ACC112 (cell line): ENCODE measurements around the gene CFTR.

Experiments
- H2AFZ ChIP-seq: fragments of 200-600 bp; sonication (generic); one replicate; pipeline ENCODE4 v1.6.0; 2017; ENCODE audit warnings: antibody characterized with exemption, low read length; ENCODE audit not compliant: unreplicated experiment
- H3K27ac ChIP-seq: fragments of 200-600 bp; sonication (generic); 2 replicates; pipeline ENCODE4 v1.5.1; 2014; ENCODE audit warnings: low read depth, mild to moderate bottlenecking, antibody characterized with exemption, low read length, moderate library complexity
- H3K27me3 ChIP-seq: fragments of 200-600 bp; sonication (generic); 2 replicates; pipeline ENCODE4 v1.6.1; 2014; ENCODE audit warnings: mild to moderate bottlenecking, antibody characterized with exemption, low read length, moderate library complexity, mixed read lengths; ENCODE audit not compliant: insufficient read depth
- H3K36me3 ChIP-seq: fragments of 200-600 bp; sonication (generic); 2 replicates; pipeline ENCODE4 v1.6.1; 2016; ENCODE audit warnings: mild to moderate bottlenecking, antibody characterized with exemption, low read length, moderate library complexity, mixed read lengths; ENCODE audit not compliant: insufficient read depth
- H3K4me1 ChIP-seq: fragments of 200-600 bp; sonication (generic); one replicate; pipeline ENCODE4 v1.6.1; 2016; ENCODE audit warnings: low read length, mixed read lengths; ENCODE audit not compliant: insufficient read depth, unreplicated experiment, control insufficient read depth
- H3K4me3 ChIP-seq: fragments of 200-600 bp; sonication (generic); 2 replicates; pipeline ENCODE4 v1.5.1; 2014; ENCODE audit warnings: mild to moderate bottlenecking, low read depth, low read length
- H3K79me2 ChIP-seq: fragments of 200-600 bp; sonication (generic); one replicate; pipeline ENCODE4 v1.6.0; 2016; ENCODE audit warnings: low read length; ENCODE audit not compliant: control insufficient read depth, unreplicated experiment, insufficient read depth

Gene CFTR

DNA sequence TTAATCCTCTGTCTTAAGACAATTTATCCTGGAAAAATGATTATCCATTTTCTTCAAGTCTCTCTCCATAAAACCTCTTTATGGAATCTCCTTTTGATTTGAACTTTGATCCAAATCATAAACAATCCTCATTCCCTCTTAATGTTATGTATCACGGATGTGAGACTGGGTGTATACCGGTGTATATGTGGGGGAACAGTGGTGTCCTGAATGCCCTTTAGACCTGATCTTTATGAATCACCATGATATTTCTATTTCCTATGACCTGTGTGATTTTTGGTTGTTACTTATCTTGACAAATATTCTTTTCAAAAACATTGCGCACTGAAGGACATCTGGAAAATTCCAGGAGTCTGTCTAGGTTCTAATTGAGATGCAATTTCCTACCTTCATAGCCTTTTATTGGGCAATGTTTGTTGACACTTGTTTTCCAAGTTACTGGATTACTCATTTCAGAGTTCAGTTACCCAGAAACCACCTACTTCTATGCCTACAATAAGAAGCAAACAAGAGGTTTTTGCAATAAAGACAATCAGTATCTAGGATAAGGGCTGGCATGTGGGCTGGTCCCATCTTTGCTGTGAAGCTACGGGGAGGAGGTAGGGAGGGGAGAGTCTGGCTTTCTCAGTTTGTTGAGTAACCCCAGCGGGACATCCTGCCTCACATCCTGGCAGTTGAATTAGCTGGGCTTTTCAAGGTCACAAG is 203.0 kb downstream of the CFTR start:
- H2AFZ ChIP-seq: no peak overlapping the region
- no peaks in the 10 kb centered on the region for H3K36me3 ChIP-seq
- no peak overlapping the region for H3K27ac ChIP-seq
- peaks cover 60% of the 10 kb centered on the region for H3K27me3 ChIP-seq
- H3K79me2 ChIP-seq: no peaks in the 10 kb centered on the region
- H3K4me1 ChIP-seq: no peaks in the 10 kb centered on the region
- no peak overlapping the region for H3K4me3 ChIP-seq

DNA sequence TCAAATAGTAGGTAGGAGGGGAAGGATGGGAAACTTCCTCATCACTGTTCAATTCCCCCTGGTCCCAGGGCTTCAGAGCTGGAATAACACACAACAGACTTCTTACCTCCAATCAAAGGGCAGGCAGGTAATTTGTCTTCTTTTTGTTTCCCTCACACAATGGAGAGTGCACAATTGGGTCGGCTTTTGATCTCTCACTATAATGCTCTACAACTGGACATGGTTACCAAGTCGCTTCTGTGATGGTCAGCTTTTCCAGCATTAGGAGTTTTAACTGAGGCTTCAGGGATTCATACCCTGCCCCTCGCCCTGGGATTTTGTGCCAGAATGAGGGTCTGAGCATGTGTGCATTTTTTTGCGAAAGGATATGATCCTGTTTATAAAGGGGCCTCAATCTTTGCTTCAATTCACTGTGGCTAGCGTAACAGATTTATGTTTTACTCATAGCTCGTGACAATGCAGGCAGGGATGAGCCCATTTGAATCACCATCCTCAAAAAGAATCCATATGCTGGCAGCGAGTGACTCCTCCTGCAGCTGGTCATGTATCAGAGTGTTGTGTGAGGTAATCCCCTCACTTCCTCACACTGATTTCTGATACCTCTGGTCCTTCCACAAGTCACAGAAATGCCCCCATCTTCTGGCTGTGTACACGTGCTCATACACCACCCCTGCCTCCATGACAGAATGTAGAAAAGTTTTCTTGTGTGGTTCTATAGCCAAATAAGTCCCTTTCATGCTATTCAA is 203.8 kb downstream of the CFTR start:
- H3K4me1 ChIP-seq: no peaks in the 10 kb centered on the region

DNA sequence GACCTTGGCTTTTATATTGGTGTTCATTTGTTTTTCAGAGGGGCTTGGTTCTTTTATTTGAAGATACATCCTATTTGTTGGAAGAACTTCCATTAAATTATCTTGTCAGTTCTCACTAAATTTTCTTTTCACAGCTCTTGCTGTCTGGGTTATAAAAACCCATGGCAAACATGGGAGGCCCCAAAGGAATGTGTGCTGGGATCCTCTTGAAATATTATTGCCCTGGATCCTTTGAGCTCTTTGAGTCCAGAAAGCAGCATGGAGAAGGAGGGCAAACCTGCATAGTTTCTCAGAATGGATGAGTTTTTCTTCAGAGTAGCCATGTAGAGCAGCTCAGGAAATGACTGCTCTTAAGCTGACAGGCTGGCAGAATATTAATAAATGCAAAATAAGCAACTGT is 206.0 kb downstream of the CFTR start:
- Histone ChIP-seq H3K27me3 (peaks cover 30% of the 10 kb centered on the region), H2AFZ (no peak overlapping the region), H3K4me1 (no peaks in the 10 kb centered on the region)

More for the DNA sequence above, 203.8 kb downstream of the CFTR start:
- no peak overlapping the region for H3K27ac ChIP-seq
- H3K27me3 ChIP-seq: peaks cover 52% of the 10 kb centered on the region
- H2AFZ ChIP-seq: no peak overlapping the region
- H3K36me3 ChIP-seq: no peaks in the 10 kb centered on the region
- no peak overlapping the region for H3K4me3 ChIP-seq
- no peaks in the 10 kb centered on the region for H3K79me2 ChIP-seq

DNA sequence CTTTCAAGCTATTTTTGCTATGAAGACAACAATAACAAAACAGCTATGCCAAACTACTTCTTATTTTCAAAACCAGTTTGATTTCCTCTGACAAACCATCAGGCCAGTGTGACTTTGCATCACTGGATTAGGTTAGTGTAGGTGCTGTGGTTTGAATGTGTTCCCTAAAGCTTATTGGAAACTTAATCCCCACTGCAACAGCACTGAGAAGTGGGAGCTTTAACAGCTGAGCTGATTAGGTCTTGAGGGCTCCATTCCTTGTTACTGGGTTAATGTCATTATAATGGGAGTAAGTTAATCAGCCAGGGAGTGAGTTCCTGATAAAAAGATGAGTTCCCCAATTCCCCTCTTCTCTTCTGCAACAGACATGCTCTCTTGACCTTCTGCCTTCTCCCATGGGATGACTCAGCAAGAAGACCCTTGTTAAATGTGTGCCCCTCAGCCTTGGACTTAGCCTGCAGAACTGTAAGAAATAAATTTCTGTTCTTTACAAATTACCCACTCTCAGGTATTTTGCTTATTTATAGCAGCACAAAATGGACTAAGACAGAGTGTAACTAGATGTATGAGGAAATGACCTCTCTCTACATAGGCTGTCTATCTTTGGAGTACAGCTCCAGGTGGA is 206.6 kb downstream of the CFTR start:
- H3K36me3 ChIP-seq: no peaks in the 10 kb centered on the region
- H3K4me3 ChIP-seq: no peak overlapping the region
- no peaks in the 10 kb centered on the region for H3K4me1 ChIP-seq
- H2AFZ ChIP-seq: no peak overlapping the region
- H3K79me2 ChIP-seq: no peaks in the 10 kb centered on the region
- peaks cover 24% of the 10 kb centered on the region for H3K27me3 ChIP-seq
- no peak overlapping the region for H3K27ac ChIP-seq

More for the DNA sequence above, 206.0 kb downstream of the CFTR start:
- H3K36me3 ChIP-seq: no peaks in the 10 kb centered on the region
- no peaks in the 10 kb centered on the region for H3K79me2 ChIP-seq
- no peak overlapping the region for H3K4me3 ChIP-seq
- H3K27ac ChIP-seq: no peak overlapping the region

- Histone ChIP-seq H3K4me1 (no peaks in the 10 kb centered on the region), H3K27me3 (peaks cover 15% of the 10 kb centered on the region; the same call in 1 of the 2 replicates), H3K36me3 (no peaks in the 10 kb centered on the region), H2AFZ (no peak overlapping the region), H3K4me3 (no peak overlapping the region), H3K27ac (no peak overlapping the region), H3K79me2 (no peaks in the 10 kb centered on the region)
These were observed 208.3 kb downstream of the CFTR start for GRCh38 chr7:117688126-117688525.

- H3K4me3 ChIP-seq: no peak overlapping the region
- no peak overlapping the region for H3K27ac ChIP-seq
- H2AFZ ChIP-seq: no peak overlapping the region
These were observed 209.6 kb downstream of the CFTR start for GRCh38 chr7:117689406-117689805.

DNA sequence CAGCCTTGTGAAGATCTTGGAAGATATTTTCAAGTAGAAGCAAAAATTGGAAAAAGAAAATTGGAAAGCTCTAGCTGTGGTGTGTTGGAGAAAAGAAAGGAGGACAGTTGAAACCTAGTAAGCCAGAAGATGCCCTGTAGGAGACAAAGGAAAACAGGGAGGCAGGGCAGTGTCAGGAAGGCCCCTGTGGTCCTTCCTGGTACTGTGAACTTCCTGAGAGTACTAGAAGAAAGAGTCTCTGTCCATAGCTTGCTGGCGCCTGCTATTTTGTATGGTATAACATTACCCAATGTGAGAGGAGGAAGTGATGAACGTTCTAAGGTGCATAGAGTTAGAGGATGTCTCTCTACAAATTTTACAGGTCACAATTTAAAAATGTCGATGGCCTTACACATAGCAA is 210.3 kb downstream of the CFTR start:
- no peaks in the 10 kb centered on the region; the same call in 1 of the 2 replicates for H3K27me3 ChIP-seq
- H3K27ac ChIP-seq: no peak overlapping the region
- no peak overlapping the region for H2AFZ ChIP-seq
- no peaks in the 10 kb centered on the region for H3K4me1 ChIP-seq
- H3K4me3 ChIP-seq: no peak overlapping the region
- H3K79me2 ChIP-seq: no peaks in the 10 kb centered on the region
- H3K36me3 ChIP-seq: no peaks in the 10 kb centered on the region

More at GRCh38 chr7:117689406-117689805, 209.6 kb downstream of the CFTR start:
- H3K4me1 ChIP-seq: no peaks in the 10 kb centered on the region
- no peaks in the 10 kb centered on the region for H3K36me3 ChIP-seq
- peaks cover 2% of the 10 kb centered on the region; the same call in 1 of the 2 replicates for H3K27me3 ChIP-seq
- no peaks in the 10 kb centered on the region for H3K79me2 ChIP-seq

DNA sequence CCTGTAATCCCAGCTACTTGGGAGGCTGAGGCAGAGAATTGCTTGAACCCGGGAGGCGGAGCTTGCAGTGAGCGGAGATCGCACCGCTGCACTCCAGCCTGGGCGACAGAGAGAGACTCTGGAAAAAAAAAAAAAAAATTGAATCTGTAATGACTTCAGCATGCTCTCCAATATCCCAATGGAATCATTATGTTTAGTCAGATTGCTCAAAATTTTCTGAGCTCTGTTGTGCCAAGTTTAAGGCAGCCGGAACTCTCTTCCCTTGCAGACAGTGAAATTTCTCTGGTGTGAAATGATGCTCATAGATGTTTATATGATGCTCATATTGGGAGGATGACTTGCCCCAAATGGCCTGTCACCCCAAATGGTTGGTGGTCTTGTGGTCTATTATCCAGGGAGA is 212.5 kb downstream of the CFTR start:
- Histone ChIP-seq H3K4me1 (no peaks in the 10 kb centered on the region), H2AFZ (no peak overlapping the region), H3K4me3 (no peak overlapping the region), H3K27me3 (no peaks in the 10 kb centered on the region), H3K79me2 (no peaks in the 10 kb centered on the region), H3K27ac (no peak overlapping the region), H3K36me3 (no peaks in the 10 kb centered on the region)

- Histone ChIP-seq H2AFZ (no peak overlapping the region), H3K4me3 (no peak overlapping the region), H3K36me3 (no peaks in the 10 kb centered on the region), H3K79me2 (no peaks in the 10 kb centered on the region), H3K27ac (no peak overlapping the region), H3K27me3 (no peaks in the 10 kb centered on the region; the same call in 1 of the 2 replicates), H3K4me1 (no peaks in the 10 kb centered on the region)
These were observed 218.2 kb downstream of the CFTR start for GRCh38 chr7:117698018-117698417.

- H3K79me2 ChIP-seq: no peaks in the 10 kb centered on the region
- H3K36me3 ChIP-seq: no peaks in the 10 kb centered on the region
- no peak overlapping the region for H3K27ac ChIP-seq
- H3K4me3 ChIP-seq: no peak overlapping the region
- no peak overlapping the region for H2AFZ ChIP-seq
- H3K4me1 ChIP-seq: no peaks in the 10 kb centered on the region
- no peaks in the 10 kb centered on the region; the same call in 1 of the 2 replicates for H3K27me3 ChIP-seq
These were observed 224.2 kb downstream of the CFTR start for GRCh38 chr7:117704063-117704462.
